ENCODE data around the gene MAMSTR. TPM values are rescaled to one million over a fixed set of nuclear protein-coding genes. Genes with fewer than 3 reads are reported as not detected.
"Not testable (repeated sequence)": the region's sequence is repeated elsewhere in the genome, so short reads cannot be mapped to it uniquely, and the experiment has no call there.

Gene MAMSTR, protein sequence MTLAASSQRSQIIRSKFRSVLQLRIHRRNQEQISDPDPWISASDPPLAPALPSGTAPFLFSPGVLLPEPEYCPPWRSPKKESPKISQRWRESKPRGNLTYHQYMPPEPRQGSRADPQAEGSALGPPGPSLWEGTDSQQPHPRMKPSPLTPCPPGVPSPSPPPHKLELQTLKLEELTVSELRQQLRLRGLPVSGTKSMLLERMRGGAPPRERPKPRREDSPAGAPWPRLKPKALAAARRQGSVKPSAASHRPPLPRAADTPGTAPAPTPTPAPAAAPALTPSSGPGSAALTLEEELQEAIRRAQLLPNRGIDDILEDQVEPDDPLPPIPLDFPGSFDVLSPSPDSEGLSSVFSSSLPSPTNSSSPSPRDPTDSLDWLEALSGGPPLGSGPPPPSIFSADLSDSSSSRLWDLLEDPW
- polyA plus RNA-seq (2012; ENCODE audit: insufficient read depth, insufficient read length, low read depth) = 1.8 TPM

DNA sequence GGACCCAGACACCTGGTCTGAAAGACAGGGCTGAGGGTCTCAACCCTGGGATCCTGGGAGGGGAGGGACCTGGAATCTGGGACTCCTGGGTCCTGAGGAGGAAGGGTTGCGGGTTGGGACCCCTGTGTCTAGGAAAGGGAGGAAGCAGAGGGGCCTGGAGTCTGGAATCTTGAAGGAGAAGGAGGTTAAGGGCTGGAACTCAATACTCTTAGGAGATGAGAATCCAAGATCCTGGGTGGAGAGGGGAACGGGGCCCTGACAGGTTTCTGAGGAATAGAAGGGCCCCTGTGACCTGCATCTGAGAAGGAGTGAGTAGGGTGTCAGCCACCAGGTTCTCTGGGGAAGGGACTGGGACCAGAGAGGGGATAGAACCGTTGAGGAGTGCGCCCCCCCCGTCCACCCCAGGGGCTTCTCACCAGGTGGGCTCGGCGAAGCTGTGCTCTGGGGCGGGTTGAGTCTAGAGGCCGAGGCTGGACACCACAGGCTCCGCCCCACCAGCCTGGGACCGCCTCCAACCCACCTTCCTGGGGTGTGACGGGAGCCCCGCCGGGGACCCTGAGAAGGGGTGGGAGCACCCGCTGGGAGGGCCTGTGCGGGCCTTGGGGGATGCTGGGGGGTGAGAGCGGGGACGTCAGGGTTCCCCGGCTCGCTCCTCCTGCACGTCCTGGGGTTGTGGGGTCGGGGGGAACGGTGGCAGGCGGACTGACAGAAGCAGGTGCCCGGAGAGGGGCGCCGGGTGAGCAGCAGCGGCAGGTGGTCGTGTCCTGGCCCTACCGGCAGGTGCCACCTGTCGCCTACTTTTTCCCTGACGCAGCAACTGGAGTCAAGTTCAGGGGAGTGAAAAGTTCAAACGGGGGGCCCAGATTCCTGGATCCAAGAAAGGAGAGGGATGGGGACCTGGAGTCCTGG is at the start of gene MAMSTR:
Gene MAMSTR (minus strand): TSS at position 463 of the 909 bp plus-strand sequence. CDS start 694 bp downstream, outside the sequence.
- DNase-seq = no peak
- Histone ChIP-seq H3K36me3 (no peaks in the 10 kb centered on the region), H3K4me3 (ENCODE audit: low read depth, low read length) (peak within 1 kb of the TSS; percentile 71), H3K27me3 (no peaks in the 10 kb centered on the region), H3K4me1 (peaks cover 3% of the 10 kb centered on the region), H3K9me3 (no peaks in the 10 kb centered on the region)
- TF ChIP-seq, protein P1, sequence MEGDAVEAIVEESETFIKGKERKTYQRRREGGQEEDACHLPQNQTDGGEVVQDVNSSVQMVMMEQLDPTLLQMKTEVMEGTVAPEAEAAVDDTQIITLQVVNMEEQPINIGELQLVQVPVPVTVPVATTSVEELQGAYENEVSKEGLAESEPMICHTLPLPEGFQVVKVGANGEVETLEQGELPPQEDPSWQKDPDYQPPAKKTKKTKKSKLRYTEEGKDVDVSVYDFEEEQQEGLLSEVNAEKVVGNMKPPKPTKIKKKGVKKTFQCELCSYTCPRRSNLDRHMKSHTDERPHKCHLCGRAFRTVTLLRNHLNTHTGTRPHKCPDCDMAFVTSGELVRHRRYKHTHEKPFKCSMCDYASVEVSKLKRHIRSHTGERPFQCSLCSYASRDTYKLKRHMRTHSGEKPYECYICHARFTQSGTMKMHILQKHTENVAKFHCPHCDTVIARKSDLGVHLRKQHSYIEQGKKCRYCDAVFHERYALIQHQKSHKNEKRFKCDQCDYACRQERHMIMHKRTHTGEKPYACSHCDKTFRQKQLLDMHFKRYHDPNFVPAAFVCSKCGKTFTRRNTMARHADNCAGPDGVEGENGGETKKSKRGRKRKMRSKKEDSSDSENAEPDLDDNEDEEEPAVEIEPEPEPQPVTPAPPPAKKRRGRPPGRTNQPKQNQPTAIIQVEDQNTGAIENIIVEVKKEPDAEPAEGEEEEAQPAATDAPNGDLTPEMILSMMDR (IDR thresholded peaks at IDR 0.05; ENCODE audit: low read depth, low read length) = no peak

DNA sequence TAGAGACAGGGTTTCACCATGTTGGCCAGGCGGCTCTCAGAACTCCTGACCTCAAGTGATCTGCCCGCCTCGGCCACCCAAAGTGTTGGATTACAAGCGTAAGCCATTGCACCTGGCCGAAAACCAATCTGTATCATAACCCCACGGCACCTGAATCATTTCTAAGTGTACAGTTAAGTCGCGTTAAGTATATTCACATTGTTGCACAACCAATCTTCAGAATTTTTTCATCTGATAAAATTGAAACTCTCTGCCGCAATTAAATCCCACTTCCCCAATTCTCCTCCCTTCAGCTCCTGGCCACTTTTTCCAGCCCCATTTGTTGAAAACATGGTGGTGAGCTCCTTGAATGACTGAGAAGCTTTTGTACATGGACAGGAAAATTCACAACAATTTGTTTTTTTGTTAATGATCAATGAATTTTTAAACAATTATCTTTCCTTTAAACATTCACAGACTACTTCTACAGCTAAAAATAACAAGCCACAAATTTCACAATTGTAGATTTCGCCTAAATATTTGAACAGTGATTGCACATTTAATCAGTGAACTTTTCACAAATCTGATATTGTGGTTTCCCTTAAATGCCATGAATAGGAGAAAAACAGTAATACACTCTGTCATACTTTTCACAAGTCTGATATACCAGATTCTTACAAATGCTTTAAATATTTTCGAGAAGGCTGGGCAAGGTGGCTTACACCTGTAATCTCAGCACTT is 49.6 kb upstream of the MAMSTR start:
- Histone ChIP-seq H3K27me3 (peaks cover 25% of the 10 kb centered on the region), H3K36me3 (no peaks in the 10 kb centered on the region), H3K4me1 (no peaks in the 10 kb centered on the region), H3K9me3 (no peaks in the 10 kb centered on the region), H3K4me3 (ENCODE audit: low read depth, low read length) (no peak overlapping the region)
- TF ChIP-seq, protein P1 (IDR thresholded peaks at IDR 0.05; ENCODE audit: low read depth, low read length) = no peak
- DNase-seq = no peak

DNA sequence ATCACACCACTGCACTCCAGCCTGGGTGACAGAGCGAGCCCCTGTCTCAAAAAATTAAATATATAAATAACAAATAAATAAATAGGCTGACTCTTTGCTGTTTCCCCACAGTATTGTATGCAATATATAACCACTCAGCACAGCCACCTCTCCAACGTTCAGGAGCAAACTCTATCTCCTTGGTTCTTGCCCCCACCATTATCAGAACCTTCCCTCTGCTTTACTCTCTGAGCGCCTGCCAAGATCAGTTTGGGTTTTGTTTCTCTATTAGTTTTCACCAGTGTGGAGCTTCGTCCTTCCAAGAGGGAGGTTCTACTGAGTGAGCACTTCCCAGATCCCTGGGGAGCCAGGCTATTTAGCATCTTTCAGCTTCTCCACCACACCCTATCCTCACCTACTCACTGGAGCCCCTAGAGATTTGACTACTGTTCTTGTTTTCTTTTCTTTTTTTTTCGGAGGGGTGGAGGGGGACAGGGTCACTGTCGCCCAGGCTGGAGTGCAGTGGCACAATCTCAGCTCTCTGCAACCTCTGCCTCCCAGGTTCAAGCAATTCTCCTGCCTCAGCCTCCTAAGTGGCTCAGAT is 48.7 kb upstream of the MAMSTR start:
- not testable (repeated sequence) for H3K9me3 ChIP-seq; H3K36me3 ChIP-seq; H3K4me3 ChIP-seq (ENCODE audit: low read depth, low read length); H3K4me1 ChIP-seq; DNase-seq
- peaks cover 34% of the 10 kb centered on the region for H3K27me3 ChIP-seq

DNA sequence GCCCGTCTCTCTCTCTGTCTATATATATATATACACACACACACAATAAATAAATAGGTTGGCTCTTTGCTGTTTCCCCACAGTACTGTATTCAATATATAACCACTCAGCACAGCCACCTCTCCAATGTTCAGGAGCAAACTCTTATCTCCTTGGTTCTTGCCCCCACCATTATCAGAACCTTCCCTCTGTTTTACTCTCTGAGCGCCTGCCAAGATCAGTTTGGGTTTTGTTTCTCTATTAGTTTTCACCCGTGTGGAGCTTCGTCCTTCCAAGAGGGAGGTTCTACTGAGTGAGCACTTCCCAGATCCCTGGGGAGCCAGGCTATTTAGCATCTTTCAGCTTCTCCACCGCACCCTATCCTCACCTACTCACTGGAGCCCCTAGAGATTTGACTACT is 46.3 kb upstream of the MAMSTR start:
- H3K27me3 ChIP-seq = peaks cover 46% of the 10 kb centered on the region
- not testable (repeated sequence) for DNase-seq; H3K9me3 ChIP-seq; H3K36me3 ChIP-seq; H3K4me3 ChIP-seq (ENCODE audit: low read depth, low read length); H3K4me1 ChIP-seq

DNA sequence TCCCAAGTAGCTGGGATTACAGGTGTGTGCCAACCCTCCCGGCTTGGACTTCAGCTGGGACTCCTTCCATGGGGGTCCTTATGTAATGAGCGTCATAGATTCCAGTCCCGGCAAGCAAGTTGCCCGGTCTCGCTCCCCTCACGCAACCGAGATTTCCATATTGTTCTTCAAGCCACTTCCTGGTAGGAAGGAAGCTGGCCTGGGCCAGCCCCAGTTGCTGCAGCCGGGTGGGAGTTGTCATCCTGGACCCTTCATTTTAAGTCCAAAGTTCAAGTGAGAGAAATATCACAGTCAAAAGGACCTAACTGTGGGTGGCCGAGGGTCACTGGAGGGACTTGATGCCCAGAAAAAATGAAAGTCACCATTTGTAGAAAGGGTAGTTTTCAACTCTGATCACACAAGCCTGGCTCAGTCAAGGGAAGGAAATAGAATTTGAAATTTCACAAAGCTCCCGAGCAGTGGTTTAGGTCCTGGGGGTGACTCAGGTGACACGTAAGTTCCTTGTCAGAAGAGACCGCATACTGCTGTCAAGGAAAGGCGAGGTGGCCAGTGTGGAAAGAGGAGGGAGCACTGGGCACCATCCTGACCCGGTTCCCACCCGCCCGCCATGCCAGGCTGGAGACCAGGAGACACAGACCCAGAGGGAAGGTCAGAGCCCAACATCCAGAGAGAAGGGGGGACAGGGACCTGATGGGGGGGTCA is 41.1 kb upstream of the MAMSTR start:
- Histone ChIP-seq H3K4me1 (no peaks in the 10 kb centered on the region), H3K9me3 (no peaks in the 10 kb centered on the region), H3K27me3 (peaks cover 41% of the 10 kb centered on the region), H3K4me3 (ENCODE audit: low read depth, low read length) (no peak overlapping the region), H3K36me3 (no peaks in the 10 kb centered on the region)
- TF ChIP-seq, protein P1 (IDR thresholded peaks at IDR 0.05; ENCODE audit: low read depth, low read length) = no peak
- DNase-seq = no peak

DNA sequence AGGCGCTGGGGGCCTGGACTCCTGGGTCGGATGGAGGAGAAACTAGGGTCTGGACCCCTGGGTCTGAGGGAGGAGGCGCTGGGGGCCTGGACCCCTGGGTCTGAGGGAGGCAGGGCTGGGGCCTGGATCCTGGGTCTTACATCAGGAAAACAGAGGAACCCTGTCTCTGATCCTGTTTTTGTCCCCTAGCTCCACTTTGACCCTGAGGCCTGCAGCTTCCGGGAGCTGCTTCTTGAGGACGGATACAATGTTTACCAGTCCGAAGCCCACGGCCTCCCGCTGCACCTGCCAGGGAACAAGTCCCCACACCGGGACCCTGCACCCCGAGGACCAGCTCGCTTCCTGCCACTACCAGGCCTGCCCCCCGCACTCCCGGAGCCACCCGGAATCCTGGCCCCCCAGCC is 38.2 kb upstream of the MAMSTR start:
- TF ChIP-seq, protein P1 (IDR thresholded peaks at IDR 0.05; ENCODE audit: low read depth, low read length) = no peak
- Histone ChIP-seq H3K4me3 (ENCODE audit: low read depth, low read length) (no peak overlapping the region), H3K27me3 (peaks cover 16% of the 10 kb centered on the region), H3K4me1 (no peaks in the 10 kb centered on the region), H3K36me3 (no peaks in the 10 kb centered on the region), H3K9me3 (no peaks in the 10 kb centered on the region)
- DNase-seq = no peak

Data from BE2C (cell line).